ENCODE data around the gene PHACTR1. TPM values are rescaled to one million over a fixed set of nuclear protein-coding genes. Genes with fewer than 3 reads are reported as not detected.

PHACTR1 gene
- total RNA-seq, 1 donor from 2014 or later = 72.8 TPM

DNA sequence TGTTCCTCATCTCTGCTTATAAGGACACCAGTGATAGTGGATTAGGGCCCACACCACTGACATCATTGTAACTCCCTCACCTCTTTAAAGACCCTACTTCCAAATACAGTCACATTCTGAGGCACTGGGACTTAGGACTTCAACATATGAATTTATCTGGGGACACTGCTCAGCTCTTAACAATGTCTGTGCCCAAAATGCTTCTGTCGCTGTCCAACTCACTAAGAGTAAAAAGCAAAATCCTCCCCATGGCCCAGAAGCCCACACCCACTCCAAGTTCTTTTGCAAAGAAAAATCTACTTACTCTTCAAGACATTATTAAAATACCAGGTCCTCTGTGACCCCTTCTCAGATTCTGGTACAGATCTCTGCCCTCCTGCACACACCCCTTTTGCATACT, 495.5 kb downstream of the PHACTR1 start:
- TF ChIP-seq, protein P1, sequence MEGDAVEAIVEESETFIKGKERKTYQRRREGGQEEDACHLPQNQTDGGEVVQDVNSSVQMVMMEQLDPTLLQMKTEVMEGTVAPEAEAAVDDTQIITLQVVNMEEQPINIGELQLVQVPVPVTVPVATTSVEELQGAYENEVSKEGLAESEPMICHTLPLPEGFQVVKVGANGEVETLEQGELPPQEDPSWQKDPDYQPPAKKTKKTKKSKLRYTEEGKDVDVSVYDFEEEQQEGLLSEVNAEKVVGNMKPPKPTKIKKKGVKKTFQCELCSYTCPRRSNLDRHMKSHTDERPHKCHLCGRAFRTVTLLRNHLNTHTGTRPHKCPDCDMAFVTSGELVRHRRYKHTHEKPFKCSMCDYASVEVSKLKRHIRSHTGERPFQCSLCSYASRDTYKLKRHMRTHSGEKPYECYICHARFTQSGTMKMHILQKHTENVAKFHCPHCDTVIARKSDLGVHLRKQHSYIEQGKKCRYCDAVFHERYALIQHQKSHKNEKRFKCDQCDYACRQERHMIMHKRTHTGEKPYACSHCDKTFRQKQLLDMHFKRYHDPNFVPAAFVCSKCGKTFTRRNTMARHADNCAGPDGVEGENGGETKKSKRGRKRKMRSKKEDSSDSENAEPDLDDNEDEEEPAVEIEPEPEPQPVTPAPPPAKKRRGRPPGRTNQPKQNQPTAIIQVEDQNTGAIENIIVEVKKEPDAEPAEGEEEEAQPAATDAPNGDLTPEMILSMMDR (IDR thresholded peaks at IDR 0.05) = no peak
- intact Hi-C loops (cut with DNase I) = no loop called here
- peaks cover 6% of the 10 kb centered on the region for H3K36me3 ChIP-seq
- H3K27ac ChIP-seq = no peak overlapping the region
- H3K4me3 ChIP-seq = no peak overlapping the region
- H3K27me3 ChIP-seq = no peaks in the 10 kb centered on the region
- DNase-seq (no peak), ATAC-seq (no peak)
- no peaks in the 10 kb centered on the region for H3K4me1 ChIP-seq
- no peaks in the 10 kb centered on the region for H3K9me3 ChIP-seq

DNA sequence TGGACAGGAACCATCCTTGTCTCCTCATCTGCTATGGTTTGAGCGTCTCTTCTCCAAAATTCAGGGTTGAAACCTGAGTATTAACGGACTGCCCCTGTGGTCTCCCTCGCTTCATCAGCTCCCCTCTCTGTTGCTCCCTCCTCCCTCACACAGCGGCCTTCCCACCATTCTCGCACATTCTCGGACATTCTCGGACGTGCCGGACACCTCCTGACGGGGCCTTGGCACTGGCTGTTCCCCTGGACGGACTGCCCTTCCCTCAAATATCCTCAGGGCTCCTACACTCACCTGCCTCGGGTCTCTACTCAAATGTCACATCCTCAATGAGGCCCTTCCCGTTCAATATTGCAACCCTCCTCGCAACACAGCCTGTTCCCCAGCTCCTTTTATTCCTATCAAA, 496.0 kb downstream of the PHACTR1 start:
- H3K9me3 ChIP-seq = no peaks in the 10 kb centered on the region
- DNase-seq (no peak), ATAC-seq (no peak)
- no peak overlapping the region for H3K4me3 ChIP-seq
- no peaks in the 10 kb centered on the region for H3K27me3 ChIP-seq
- peaks cover 3% of the 10 kb centered on the region for H3K36me3 ChIP-seq
- H3K27ac ChIP-seq = no peak overlapping the region
- intact Hi-C loops (cut with DNase I) = no loop called here
- TF ChIP-seq, protein P1 (IDR thresholded peaks at IDR 0.05) = no peak
- no peaks in the 10 kb centered on the region for H3K4me1 ChIP-seq

DNA sequence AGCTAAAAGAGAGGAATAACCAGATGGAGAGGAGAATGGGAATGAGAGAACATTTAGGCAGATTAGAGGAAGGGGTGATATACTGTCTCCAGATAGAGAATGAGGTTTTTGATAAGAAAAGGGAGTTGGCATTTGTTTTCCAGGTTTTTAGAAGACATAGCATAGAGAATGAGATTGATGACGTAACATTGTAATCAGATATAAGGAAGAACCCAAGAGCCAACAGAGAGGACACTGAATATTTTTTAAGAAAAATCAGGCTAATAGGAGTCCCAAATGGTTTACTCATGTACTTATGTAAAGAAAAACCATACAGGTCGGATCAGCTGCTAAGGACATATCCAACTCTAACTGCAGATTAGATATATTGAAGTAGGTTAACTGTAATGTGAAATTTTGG, 498.8 kb downstream of the PHACTR1 start:
- DNase-seq (no peak), ATAC-seq (no peak)
- Histone ChIP-seq H3K36me3 (peaks cover 3% of the 10 kb centered on the region), H3K9me3 (no peaks in the 10 kb centered on the region), H3K27me3 (no peaks in the 10 kb centered on the region), H3K4me1 (no peaks in the 10 kb centered on the region), H3K27ac (no peak overlapping the region), H3K4me3 (no peak overlapping the region)
- TF ChIP-seq, protein P1 (IDR thresholded peaks at IDR 0.05) = no peak
- intact Hi-C loops (cut with DNase I) = no loop called here

DNA sequence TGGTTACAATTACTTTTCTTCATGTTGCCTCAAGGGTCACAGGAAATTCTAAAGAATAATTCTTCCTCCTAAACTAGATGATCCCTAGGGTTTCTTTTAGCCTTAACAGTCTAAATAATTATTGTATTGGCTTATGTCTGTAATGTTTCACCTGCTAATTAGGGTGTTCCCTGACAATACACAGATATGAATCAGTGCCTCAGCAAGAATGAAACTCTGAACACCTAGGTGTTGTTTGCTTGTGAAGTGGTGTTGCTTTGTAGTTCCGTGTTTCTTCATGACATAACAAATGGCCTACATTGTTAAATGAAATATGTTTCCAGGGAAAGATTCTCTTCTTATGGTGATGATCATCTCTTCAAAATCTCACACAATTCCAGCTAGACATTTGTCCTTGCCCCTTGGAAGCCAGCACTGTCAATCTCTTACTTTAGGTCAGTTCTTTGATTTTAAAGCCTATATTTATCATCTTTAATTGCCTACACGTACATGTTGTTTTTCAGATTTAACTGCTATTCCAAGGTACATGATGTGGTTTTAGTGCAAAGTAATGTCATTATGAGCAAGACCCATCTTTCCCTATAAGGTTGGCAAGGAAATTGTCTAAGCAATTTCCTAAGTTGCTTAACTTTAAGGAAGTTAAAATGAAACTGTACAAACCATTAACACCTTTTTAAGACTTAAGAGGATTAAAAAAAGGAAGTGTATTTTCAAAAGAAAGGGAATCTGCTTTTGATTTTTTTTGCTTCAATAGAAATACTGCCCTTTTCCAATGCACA, 499.9 kb downstream of the PHACTR1 start:
- ATAC-seq (no peak), DNase-seq (no peak)
- no peak overlapping the region for H3K27ac ChIP-seq

DNA sequence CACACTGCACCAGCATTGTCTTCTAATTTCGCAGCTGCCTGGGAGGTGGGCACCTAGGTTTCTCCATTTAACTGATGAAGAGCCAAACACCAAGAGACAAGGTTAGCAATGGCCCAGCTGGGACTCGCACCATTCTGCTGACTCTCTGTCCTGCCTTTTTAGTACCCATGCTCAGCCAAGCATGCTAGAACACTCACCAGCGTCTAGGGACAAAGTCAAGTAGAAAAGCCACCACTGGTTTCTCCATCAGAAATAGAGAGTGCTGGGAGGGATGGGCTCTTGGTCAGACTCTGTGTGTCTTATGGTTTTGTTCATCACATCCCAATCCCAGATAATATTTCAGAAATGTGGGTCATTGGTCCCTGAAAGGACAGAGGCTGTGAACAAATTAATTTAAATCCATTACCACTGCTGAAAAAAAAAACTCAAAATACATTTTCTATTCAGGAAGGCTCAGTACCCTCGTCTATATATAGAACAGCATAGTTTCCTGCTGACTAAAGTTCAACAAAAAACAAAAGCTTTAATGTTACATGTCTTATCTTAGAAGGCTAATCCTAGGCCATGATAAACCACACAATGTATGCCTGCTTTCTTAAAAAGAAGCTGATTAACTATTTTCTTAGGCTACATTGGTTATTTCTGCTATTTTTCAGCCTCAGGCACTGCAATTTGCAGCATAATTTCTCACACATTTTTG, 500.8 kb downstream of the PHACTR1 start:
- intact Hi-C loops (cut with DNase I) = no loop called here
- Histone ChIP-seq H3K27ac (no peak overlapping the region), H3K27me3 (no peaks in the 10 kb centered on the region)

More for the DNA sequence above, 499.9 kb downstream of the PHACTR1 start:
- intact Hi-C loops (cut with DNase I) = no loop called here
- Histone ChIP-seq H3K9me3 (no peaks in the 10 kb centered on the region), H3K4me3 (no peak overlapping the region), H3K27me3 (no peaks in the 10 kb centered on the region), H3K4me1 (no peaks in the 10 kb centered on the region), H3K36me3 (peaks cover 3% of the 10 kb centered on the region)
- TF ChIP-seq, protein P1 (IDR thresholded peaks at IDR 0.05) = no peak

More for the DNA sequence above, 500.8 kb downstream of the PHACTR1 start:
- Histone ChIP-seq H3K4me1 (no peaks in the 10 kb centered on the region), H3K4me3 (no peak overlapping the region), H3K9me3 (no peaks in the 10 kb centered on the region), H3K36me3 (peaks cover 3% of the 10 kb centered on the region)
- DNase-seq (no peak), ATAC-seq (no peak)
- TF ChIP-seq, protein P1 (IDR thresholded peaks at IDR 0.05) = no peak

Data from upper lobe of right lung (tissue), 1 donor.